Right renal pelvis (tissue), 4 donors: Measurements from ENCODE around the gene CD200R1L. TPM values are rescaled to one million over a fixed set of nuclear protein-coding genes. Genes with fewer than 3 reads are reported as not detected.

Experiments used
- DNase-seq, 4 donors: peaks; one replicate each; pipeline ENCODE4 v3.0.0-alpha.2; 2013; ENCODE audit warnings: low read depth in 4 of 4, low spot score in 3 of 4, missing footprints in 1 of 4
- polyA plus RNA-seq, 4 donors: library from polyadenylated mRNA; unstranded; fragments of 120-200 nt; gene quantifications; one replicate each; pipeline ENCODE4 v1.2.1, GENCODE V29; 2013; ENCODE audit not compliant: insufficient read length in 4 of 4

CD200R1L gene
- polyA plus RNA-seq, 4 donors, result not detected

DNA sequence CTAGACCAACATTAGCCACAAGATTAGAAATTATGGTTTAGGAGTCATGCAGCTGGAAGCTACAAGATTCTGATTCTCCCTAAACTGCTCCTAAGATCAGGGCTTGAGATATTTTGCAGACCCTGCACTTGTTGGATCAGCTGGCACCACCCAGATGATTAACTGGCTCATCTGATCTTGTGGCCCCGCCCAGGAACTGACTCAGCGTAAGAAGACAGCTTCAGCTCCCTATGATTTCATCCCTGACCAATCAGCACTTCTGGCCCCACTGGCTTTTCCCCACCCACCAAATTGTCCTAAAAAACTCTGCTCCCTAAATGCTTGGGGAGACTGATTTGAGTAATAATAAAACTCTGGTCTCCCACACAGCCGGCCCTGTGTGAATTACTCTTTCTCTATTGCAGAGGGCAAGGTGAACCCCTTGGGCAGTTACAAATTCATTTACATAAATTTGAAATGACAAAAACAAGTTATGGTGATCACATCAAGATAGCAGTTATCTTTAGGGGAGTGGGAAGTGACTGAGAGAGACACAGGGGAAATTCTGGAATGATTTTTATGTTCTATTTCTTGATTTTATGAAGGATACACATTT is 76.5 kb downstream of the CD200R1L start:
- no peak for DNase-seq

DNA sequence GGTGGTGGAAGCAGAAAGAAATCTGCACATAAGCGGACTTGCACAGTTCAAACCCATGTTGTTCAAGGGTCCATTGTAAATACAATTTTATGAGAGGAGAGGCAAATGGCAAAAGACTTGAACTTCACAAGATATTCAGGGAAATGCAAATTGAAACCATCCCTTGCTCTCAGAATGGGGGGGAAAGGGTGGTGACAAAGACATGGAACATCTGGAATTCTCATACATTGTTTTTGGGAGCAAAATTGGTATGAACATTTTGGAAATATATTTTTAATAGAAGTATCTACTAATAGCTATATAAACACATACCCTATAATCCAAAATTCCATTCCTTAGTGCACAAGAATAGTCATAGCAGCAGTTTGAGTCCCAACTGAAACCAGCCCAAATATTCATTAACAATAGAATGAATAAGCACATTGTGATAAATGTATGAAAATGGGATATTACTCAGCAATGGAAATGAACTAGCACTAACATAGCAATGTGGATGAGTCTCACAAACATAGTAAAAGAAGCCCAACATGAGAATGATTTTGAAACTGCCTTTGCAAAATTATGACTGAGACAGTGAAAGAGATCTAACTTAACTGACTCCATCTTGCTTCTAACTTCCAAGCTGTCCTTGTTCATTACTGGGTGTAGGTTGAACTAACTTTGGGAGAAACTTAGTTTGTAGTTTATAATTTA is 77.2 kb downstream of the CD200R1L start:
- peak in 2 of 4 donors; percentile 7 for DNase-seq

DNA sequence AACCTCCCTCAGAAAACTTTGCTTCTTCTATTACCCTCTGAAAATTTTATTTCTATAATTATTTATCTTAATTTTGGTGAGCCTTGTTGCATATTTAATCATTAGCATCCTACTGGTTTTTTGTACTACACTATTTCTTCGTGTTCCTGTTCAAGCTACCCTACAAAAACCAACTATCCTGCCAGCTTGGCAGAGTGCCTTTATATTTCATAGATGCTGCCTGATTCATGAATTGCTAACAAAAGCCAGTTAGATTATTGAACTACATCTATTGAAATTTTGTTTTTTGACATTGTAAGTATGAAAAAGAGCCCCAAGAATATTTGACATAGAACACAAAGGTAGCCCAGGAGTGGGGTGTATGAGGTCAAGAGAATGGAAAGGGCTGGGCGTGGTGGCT is 78.9 kb downstream of the CD200R1L start:
- DNase-seq, result no peak

- DNase-seq, result no peak
Observed at GRCh38 chr3:112767177-112767576, 79.5 kb downstream of the CD200R1L start.

Other genes with a start within 250 kb of the CD200R1L start
- gene CCDC80, start 205.7 kb downstream of the CD200R1L start, polyA plus RNA-seq, result 100 to 1,000 TPM in 2 of 4 donors, 10 to 100 TPM in 2; 84.8 to 112 (median 99.0) TPM
- gene CD200R1, start 128.2 kb upstream of the CD200R1L start, polyA plus RNA-seq, result 1 to 10 TPM in 3 of 4 donors, under 1 TPM in 1; 0.96 to 1.1 (median 1.0) TPM
- gene GTPBP8, start 144.1 kb upstream of the CD200R1L start, polyA plus RNA-seq, result 10 to 100 TPM; 20.2 to 27.7 (median 24.9) TPM